GM21528 (cell line): ENCODE data around the gene P3H4.

Experiments used
- ATAC-seq: cut with Tn5 transposase; IDR thresholded peaks from one replicate; pipeline ENCODE4 v1.9.1; 2021; ENCODE audit warnings: mild to moderate bottlenecking, moderate library complexity; ENCODE audit not compliant: unreplicated experiment, low FRiP score

P3H4 gene

DNA sequence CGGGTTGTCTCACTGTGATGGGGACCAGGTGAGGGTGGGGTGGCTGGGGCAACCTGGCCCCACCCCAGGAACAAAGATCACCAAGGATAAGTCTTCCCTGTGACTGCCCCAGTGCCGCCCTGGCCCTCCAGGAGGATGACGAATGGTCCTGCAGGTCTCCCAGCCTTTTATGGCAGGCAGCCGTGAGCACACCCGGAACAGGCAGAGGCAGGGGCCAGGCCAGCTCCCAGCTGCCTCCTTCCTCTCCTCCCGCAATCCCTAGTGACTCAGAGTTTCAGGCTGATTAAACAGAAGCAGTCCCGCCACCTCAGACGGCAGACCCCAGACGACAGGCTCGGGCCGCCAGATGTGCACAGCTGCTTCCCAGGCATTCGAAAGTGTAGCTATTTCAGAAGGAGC lies 38.6 kb downstream of the P3H4 start:
- no peak for ATAC-seq

DNA sequence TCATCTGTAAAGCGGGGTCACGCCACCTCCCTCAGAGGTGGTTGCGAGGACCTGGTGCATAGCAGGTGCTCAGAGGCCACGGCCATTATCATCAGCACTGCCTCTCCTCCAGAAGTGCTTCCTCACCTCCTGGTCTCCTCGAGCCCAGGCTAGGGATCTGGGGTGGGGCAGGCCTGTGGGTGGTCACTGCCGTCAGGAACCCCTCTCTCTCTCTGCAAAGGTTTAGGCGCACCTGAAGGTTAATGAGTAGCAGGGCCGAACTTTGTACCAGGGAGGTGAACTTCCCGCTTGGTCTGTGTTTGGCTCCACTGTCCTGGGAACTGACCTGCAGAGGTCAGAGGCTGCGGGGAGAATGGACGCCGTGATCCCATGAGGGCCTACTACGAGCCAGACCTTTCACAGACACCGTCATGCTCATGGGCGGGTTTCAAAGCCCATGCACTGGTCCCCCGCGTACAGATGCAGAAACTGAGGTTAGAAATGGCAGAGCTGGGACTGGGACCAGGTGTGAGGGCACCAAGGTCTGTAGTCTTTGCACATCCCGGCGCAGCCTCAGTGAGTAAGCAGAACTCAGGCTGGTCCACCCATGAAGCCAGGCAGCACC lies 39.1 kb downstream of the P3H4 start:
- ATAC-seq: no peak

DNA sequence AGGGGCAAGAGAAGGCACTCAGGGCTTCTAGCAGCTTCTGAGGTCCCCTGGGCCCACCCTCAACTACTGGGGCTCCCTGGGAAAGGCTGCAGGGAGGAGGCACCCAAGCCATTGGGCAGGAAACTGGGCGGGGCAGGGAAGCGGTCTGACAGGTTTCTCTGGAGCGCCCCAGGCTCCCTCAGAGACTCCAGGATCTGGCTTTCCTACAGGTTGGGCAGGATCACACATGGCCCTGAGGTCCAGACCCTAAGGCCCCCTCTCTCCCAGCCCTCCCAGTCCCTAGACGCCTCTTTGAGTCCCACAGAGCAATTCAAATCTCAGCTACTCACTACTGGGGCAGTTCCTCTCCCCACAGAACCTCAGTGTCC lies 39.5 kb downstream of the P3H4 start:
- ATAC-seq: no peak

DNA sequence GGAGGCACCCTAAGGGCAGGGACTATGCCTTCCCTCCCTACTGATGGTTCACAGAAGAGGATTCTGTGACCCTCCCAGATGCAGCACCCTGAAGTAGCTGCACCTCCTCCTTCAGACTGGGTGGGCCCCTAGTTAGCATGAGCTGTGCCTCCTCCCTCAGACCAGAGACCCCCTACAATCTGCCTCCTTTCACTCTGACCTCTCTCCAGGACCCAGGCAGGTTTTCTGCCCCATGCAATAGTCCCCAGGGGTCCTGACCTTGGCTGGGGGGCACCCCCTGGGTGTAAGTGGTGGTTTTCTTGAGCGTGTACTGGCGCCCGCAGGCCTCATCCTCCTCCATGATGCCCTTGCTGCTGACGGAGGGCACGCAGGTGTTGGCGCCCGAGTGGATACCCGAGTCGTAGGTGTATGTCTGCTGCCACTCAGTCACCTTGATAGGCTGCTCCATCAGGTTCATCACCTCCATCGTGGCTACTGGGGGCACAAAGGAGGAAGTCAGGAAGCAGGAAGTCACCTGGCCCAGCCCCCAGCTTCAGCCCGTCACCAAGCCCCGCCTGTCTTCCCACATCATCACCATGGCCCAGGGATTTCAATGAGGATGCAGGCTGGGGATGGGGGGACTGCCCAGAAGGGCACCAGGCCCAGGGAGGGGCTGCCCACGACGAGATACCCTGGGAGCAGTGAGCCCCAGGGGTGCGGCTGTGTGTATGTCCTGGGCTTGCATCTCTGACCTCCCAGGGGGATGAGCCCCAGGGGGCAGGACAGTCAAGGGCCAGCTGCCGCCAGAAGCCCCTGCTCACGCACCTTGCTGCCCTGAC lies 40.2 kb downstream of the P3H4 start:
- no peak for ATAC-seq

DNA sequence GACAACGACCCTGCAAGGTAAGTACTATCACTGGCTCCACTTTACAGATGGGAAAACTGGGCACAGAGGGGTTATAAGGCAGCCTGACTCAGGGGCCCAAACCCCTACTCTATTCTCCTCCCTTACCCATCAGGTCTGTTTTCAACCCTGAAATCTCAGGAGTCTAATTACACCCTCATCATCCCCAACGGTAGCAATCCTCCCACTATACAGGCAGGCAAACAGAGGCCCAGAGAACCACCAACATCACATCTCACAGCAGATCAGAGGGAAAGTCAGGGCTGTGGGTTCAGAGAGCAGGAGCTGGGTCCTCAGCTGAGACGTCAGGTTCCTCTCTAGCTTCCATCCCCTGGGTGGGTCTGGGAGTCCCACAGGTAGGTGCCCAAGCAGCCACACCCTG lies 41.8 kb downstream of the P3H4 start:
- ATAC-seq: no peak

DNA sequence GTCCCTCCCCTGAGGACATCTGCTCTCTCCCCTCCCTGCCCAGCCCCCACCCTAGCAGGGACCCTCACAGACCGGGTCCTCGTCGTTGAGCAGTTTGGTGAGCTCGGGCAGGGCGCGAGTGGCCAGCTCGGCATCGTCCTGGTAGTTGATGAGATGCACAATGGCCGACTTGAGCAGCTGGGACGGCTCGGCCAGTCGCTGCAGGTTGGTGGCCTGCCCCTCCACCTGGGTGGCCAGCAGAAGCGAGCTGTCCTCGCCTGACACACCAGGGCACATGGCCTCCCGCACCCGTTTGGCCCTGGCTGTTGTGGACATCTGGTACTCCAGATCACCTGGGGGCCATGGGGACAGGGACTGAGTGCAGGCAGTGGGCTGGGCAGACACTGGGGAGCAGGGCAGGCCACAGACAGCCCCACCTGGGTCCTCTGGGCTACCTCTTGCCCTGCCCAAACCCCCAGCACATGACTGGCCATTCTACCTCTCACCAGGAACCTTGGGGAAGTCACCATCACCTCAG lies 42.3 kb downstream of the P3H4 start:
- no peak for ATAC-seq

DNA sequence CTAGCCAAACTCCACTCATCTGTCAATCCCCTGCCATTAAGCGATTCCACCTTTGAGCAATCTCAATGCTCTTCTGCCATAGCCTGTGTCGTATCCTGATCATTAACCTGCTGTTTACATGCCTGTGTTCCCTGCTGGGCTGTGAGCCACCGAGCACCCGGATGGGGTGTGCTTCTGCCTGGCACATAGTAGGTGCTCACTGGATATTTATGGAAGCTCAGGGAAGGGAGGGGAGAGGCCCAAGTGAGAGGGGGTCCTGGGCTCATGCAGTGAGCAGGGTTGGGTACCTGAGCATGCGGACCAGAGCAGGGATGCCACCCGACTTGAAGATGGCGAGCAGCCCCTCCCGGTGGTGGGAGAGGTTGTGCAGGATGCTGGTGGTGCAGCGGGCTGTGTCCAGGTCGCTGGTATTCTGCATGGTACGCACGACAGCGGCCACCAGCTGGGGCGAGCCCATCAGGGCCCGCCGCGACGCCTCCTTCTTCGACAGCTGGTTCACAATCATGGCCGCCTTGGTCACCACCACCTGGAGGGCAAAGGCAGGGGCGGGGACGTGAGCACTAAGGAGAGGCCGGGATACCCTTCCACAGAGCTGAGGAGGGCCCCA lies 43.0 kb downstream of the P3H4 start:
- ATAC-seq: no peak

DNA sequence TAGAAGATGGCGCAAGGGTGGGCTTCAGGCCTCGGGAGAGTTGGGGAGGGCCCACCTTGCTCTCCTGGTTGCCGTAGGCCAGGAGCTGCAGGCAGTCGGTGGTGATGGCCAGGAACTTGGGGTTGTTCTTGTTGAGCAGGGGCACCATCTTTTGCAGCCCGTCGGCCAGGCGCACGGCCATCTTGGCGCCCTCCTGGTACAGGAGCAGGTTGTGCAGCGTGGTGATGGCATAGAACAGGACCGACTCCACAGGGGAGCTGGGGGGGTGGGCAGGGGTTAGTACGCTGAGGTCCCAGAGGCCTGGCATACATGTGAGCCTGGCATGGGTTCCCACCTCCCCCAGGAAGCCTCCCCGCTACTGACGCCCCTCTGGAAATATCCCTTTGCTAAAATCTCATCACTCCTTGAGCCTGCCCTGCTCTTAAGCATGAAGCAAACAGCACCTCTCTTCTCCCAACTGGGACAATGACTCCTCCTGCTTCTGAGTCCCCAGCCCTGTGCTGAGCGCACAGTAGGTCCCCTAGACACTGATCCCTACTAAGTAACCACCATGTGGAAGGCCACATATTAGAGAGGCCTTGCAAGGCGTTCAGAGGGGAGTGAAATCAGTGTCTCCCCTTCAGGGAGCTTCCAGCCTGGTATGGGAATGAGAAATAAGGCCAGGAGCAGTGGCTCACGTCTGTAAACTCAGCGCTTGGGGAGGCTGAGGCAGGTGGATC lies 44.3 kb downstream of the P3H4 start:
- ATAC-seq: no peak

DNA sequence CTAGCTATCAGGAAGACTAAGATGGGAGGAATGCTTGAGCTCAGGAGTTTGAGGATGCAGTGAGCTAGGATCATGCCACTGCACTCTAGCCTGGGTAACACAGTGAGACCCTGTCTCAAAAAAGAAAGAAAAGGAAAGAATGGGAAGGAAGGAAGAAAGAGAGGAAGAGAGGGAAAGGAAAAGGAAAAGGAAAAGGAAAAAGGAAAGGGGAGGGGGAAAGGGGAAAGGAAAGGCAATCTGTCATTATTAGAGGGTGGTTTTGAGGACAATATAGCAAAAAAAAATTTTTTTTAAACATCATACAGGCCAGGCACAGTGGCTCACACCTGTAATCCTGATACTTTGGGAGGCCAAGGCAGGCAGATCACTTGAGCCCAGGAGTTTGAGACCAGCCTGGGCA lies 45.6 kb downstream of the P3H4 start:
- no peak for ATAC-seq

DNA sequence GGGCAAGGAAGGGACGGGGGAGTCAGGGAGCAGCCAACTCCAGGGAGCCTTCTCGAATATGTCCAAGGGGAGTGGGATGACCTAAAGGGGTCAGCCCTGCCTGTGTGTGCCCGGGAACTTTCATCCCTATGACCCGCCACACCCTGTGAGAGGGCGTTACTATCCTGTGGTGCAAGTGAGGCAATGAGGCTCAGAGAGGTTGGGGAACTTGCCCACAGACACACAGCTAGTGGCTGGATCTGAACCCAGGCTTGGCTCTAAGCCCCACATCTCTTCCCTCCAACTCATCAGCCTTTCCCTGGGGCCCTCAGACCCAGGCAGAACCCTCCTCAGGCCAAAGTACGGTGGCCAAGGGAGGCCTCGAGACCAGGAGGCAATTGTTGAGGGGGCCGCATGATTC lies 48.4 kb downstream of the P3H4 start:
- no peak for ATAC-seq

DNA sequence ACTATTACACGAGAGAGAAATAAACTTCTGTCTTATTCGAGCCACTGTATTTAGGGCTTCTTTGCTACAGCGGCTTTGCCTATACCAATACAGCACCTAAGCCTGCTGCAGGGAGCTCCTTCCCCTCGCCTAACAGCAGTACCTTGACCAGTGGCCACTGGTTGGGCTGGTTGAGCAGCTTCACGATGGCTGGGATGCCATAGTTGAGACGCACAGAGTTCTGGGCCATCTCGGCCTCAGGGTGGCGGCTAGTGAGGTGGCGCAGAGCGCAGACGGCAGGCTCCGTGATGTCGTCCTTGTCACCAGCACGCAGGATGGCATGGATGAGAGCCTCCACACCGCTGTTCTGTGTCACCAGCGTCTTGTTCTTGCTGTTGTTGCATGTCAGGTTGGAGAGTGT lies 48.9 kb downstream of the P3H4 start:
- no peak for ATAC-seq

DNA sequence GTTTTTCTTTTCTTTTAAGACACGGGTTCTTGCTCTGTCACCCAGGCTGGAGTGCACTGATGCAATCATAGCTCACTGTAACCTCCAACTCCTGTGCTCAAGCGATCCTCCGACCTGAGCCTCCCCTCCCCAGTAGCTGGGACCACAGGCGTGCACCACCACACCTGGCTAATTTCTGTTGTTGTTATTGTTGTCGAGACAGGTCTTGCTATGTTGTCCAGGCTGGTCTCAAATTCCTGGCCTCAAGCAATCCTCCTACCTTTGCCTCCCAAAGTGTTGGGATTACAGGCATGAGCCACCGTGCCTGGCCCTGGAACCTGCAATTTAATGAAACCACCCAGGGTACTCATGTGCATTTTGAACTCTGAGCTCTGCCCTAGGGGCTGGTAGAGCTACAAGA lies 49.4 kb downstream of the P3H4 start:
- no peak for ATAC-seq

DNA sequence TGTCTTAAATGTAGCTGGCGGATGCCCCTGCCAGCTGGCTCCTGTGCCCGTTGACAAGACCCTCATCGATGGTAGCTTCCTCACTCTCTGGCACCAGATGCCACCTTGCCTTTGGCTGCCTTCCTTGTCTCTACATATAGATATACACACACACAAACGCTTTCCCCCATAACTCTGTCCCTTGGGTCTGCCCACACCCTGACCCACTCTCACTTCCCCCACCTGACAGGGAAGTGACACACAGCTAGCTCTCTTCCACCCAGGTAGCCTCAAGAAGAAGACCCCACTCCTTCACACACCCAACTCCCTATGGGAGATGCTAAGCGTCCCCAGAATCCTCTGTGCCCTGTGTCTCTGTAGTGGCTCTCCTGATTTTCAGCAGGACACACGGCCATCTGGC lies 50.9 kb downstream of the P3H4 start:
- no peak for ATAC-seq

DNA sequence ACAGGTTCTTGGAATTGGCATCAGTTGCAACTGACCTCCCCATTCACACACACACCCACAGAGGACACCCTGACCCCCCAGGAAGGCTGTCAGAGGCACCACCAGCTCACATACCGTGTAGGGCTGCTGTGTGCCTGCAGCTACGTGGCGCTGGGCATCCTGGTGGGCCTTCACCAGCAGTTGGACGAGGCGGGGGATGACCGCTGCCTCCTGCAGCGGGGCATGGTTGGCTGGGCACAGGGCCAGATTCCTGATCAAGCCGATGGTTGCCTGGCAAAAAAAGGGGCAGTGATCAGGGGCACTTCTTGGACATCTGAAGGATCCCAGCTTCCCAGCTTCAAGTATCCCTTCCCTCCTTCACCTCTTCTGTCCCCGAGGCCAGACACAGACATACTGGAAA lies 53.1 kb downstream of the P3H4 start:
- no peak for ATAC-seq

DNA sequence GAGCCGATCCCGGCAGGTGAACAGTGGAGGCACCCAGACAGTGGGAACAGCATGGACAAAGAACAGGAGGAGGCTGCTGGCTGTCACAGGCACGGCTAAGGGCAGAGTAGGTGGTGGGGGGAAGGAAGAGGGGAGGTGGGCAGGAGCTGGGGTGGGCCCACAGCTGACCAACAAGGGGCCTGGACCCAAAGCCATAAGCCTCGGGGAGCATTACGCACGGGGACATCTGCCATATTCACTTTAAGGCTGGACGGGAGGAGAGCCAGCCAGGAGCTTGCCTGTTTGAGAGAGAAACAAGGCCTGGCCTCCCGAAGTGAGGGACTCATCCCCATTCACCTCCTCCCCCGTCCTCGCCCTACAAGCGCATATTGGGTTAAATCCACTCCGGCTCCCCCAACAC lies 57.7 kb downstream of the P3H4 start:
- no peak for ATAC-seq
